HCT116 (cell line): ENCODE measurements around the gene SLC8A1. TPM values are rescaled to one million over a fixed set of nuclear protein-coding genes. Genes with fewer than 3 reads are reported as not detected.

Source experiments
- ATAC-seq: fragments of 200-7000 bp; cut with Tn5 transposase; 2 replicates; pipeline ENCODE4 v1.9.1; 2020; ENCODE audit warnings: mild to moderate bottlenecking, moderate library complexity
- BruUV-seq: library from RNA; stranded (reverse); fragments of 400-500 nt; replicated peaks from 2 replicates; lab custom pipeline; 2021; lab: Mats Ljungman, UMichigan
- CTCF ChIA-PET: fragments of 300-600 bp; sonication (Branson Sonifier 250); formaldehyde crosslinking; loops from one replicate; lab custom pipeline; 2021; ENCODE audit warnings: antibody characterized with exemption; lab: Charles Lee
- POLR2A ChIA-PET: fragments of 300-600, 350-600 bp; sonication (Branson Sonifier 250); formaldehyde crosslinking; loops from one replicate; lab custom pipeline; 2021; ENCODE audit warnings: antibody characterized with exemption; lab: Charles Lee
- RAD21 ChIA-PET, 2 experiments: fragments of 300-600 bp; sonication (Branson Sonifier 250); formaldehyde crosslinking; loops; one replicate each; lab custom pipeline; 2023; ENCODE audit warnings: low total read pairs in 2 of 2; ENCODE audit not compliant: uncharacterized antibody in 2 of 2, unreplicated experiment in 2 of 2, low non-redundant PET in 1 of 2; lab: Charles Lee
- DNase-seq: peaks from one replicate; pipeline ENCODE4 v3.0.0-alpha.2; 2010; ENCODE audit warnings: low read depth, low spot score
- H2AFZ ChIP-seq: fragments of 200-600 bp; shearing (Covaris generic), sonication (generic); 2 replicates; pipeline ENCODE4 v1.6.1; 2017; ENCODE audit warnings: low read depth, mixed run types, mixed read lengths, antibody characterized with exemption, low read length; ENCODE audit not compliant: poor library complexity, severe bottlenecking
- H3K27ac ChIP-seq: 2 replicates; pipeline ENCODE4 v1.5.1; 2012; ENCODE audit warnings: low read depth, low read length
- H3K27me3 ChIP-seq: fragments of 200-600 bp; sonication (generic); 2 replicates; pipeline ENCODE4 v1.6.1; 2016; ENCODE audit warnings: mixed run types, low read length, mixed read lengths; ENCODE audit not compliant: insufficient read depth
- H3K36me3 ChIP-seq, 2 experiments: fragments of 200-500 bp in 1 of 2; fragments of 200-600 bp in 1 of 2; sonication (Bioruptor generic) in 1 of 2; sonication (generic) in 1 of 2; 2 replicates each; pipeline versions ENCODE4 v1.5.1 to v1.6.1; 2014 to 2016; ENCODE audit warnings: low read length in 2 of 2, inconsistent platforms in 1 of 2, mixed read lengths in 1 of 2, mixed run types in 1 of 2; ENCODE audit not compliant: insufficient read depth in 2 of 2, control insufficient read depth in 1 of 2
- H3K4me1 ChIP-seq, 2 experiments: fragments of 200-600 bp in 1 of 2; sonication (generic) in 1 of 2; 2 replicates each; pipeline versions ENCODE4 v1.5.1 to v1.6.1; 2012 to 2017; ENCODE audit warnings: low read length in 2 of 2, inconsistent platforms in 1 of 2, mild to moderate bottlenecking in 1 of 2, mixed read lengths in 1 of 2, mixed run types in 1 of 2, moderate library complexity in 1 of 2; ENCODE audit not compliant: insufficient read depth in 2 of 2, control insufficient read depth in 1 of 2
- H3K4me2 ChIP-seq: fragments of 200-600 bp; sonication (generic); 2 replicates; pipeline ENCODE4 v1.6.1; 2017; ENCODE audit warnings: mixed run types, low read length, mixed read lengths
- H3K4me3 ChIP-seq, 2 experiments: fragments of 200-600 bp in 1 of 2; sonication (generic) in 1 of 2; replicated peaks in 1 of 2; 2 replicates each; pipeline ENCODE4 v1.5.1; 2011 to 2016; ENCODE audit warnings: low read length in 2 of 2, control low read depth in 1 of 2, low read depth in 1 of 2, mild to moderate bottlenecking in 1 of 2, mixed read lengths in 1 of 2, mixed run types in 1 of 2
- H3K79me2 ChIP-seq: fragments of 200-600 bp; sonication (generic); 2 replicates; pipeline ENCODE4 v1.6.1; 2017; ENCODE audit warnings: mild to moderate bottlenecking, mixed run types, low read length, moderate library complexity, mixed read lengths; ENCODE audit not compliant: insufficient read depth
- H3K9ac ChIP-seq: fragments of 200-600 bp; sonication (generic); 2 replicates; pipeline ENCODE4 v1.6.1; 2016; ENCODE audit warnings: low read length, mixed read lengths
- H3K9me2 ChIP-seq: fragments of 200-600 bp; sonication (generic), shearing (Covaris generic); 2 replicates; pipeline ENCODE4 v1.6.1; 2017; ENCODE audit warnings: mixed run types, mild to moderate bottlenecking, moderate library complexity; ENCODE audit not compliant: insufficient read depth
- H3K9me3 ChIP-seq, 2 experiments: fragments of 200-500 bp in 1 of 2; fragments of 200-600 bp in 1 of 2; sonication (Bioruptor generic) in 1 of 2; sonication (generic) in 1 of 2; 2 replicates each; pipeline ENCODE4 v1.6.1; 2014 to 2017; ENCODE audit warnings: low read length in 2 of 2, mixed read lengths in 2 of 2, inconsistent platforms in 1 of 2, low read depth in 1 of 2, mild to moderate bottlenecking in 1 of 2, mixed run types in 1 of 2, moderate library complexity in 1 of 2; ENCODE audit not compliant: control insufficient read depth in 1 of 2, insufficient read depth in 1 of 2
- H4K20me1 ChIP-seq: fragments of 200-600 bp; sonication (generic), shearing (Covaris generic); 2 replicates; pipeline ENCODE4 v1.6.1; 2017; ENCODE audit warnings: mixed run types, mild to moderate bottlenecking, moderate library complexity; ENCODE audit not compliant: insufficient read depth
- CBX3 ChIP-seq: IDR thresholded peaks from 2 replicates; pipeline ENCODE4 v1.6.1; 2012; ENCODE audit warnings: low read depth
- CEBPB ChIP-seq: IDR thresholded peaks from 2 replicates; pipeline ENCODE4 v1.6.1; 2012; ENCODE audit warnings: low read depth
- CTCF ChIP-seq, 3 experiments: fragments of 200-600 bp in 1 of 3; sonication (generic) in 1 of 3; IDR thresholded peaks in 2 of 3; conservative IDR thresholded peaks in 1 of 3; 2 replicates each; pipeline ENCODE4 v1.5.1; 2012 to 2017; ENCODE audit warnings: low read depth in 2 of 3, low read length in 2 of 3, antibody characterized with exemption in 1 of 3, borderline replicate concordance in 1 of 3, control low read depth in 1 of 3, mild to moderate bottlenecking in 1 of 3, mixed read lengths in 1 of 3, mixed run types in 1 of 3, moderate library complexity in 1 of 3; ENCODE audit not compliant: insufficient read depth in 1 of 3
- EGR1 ChIP-seq: IDR thresholded peaks from 2 replicates; pipeline ENCODE4 v1.6.1; 2012; ENCODE audit warnings: low read depth
- ELF1 ChIP-seq: IDR thresholded peaks from 2 replicates; pipeline ENCODE4 v1.6.1; 2012; ENCODE audit warnings: low read depth, borderline replicate concordance
- EZH2 ChIP-seq: fragments of 200-600 bp; sonication (generic); IDR thresholded peaks from 2 replicates; pipeline ENCODE4 v1.6.1; 2017; ENCODE audit warnings: antibody characterized with exemption, mixed run types
- EZH2phosphoT487 ChIP-seq: fragments of 200-600 bp; IDR thresholded peaks from 2 replicates; pipeline ENCODE4 v1.6.1; 2018; ENCODE audit warnings: antibody characterized with exemption, borderline replicate concordance
- FOSL1 ChIP-seq: IDR thresholded peaks from 2 replicates; pipeline ENCODE4 v1.6.1; 2012; ENCODE audit warnings: low read depth
- JUND ChIP-seq: IDR thresholded peaks from 2 replicates; pipeline ENCODE4 v1.6.1; 2012
- POLR2A ChIP-seq: IDR thresholded peaks from 2 replicates; pipeline ENCODE4 v1.7.0; 2011; ENCODE audit warnings: borderline replicate concordance; ENCODE audit not compliant: insufficient read depth, insufficient read length; ENCODE audit errors: extremely low read depth
- POLR2AphosphoS5 ChIP-seq: IDR thresholded peaks from 2 replicates; pipeline ENCODE4 v1.6.1; 2011; ENCODE audit warnings: mild to moderate bottlenecking, low read depth, low read length, moderate library complexity
- RAD21 ChIP-seq: IDR thresholded peaks from 2 replicates; pipeline ENCODE4 v1.6.1; 2012; ENCODE audit warnings: low read depth, mild to moderate bottlenecking
- SIN3A ChIP-seq: IDR thresholded peaks from 2 replicates; pipeline ENCODE4 v1.6.1; 2012; ENCODE audit warnings: low read depth
- SP1 ChIP-seq: IDR thresholded peaks from 2 replicates; pipeline ENCODE4 v1.6.1; 2012; ENCODE audit warnings: low read depth
- SRF ChIP-seq: IDR thresholded peaks from 2 replicates; pipeline ENCODE4 v1.6.1; 2012; ENCODE audit warnings: low read depth
- YY1 ChIP-seq: IDR thresholded peaks from 2 replicates; pipeline ENCODE4 v1.6.1; 2011; ENCODE audit warnings: low read length, low read depth, moderate library complexity, mild to moderate bottlenecking; ENCODE audit not compliant: insufficient replicate concordance; ENCODE audit errors: extremely low read depth
- ZFX ChIP-seq: fragments of 450-650 bp; IDR thresholded peaks from 2 replicates; pipeline ENCODE4 v1.6.1; 2017
- ZNF274 ChIP-seq: fragments of 200-500 bp; sonication (Bioruptor generic); IDR thresholded peaks from 2 replicates; pipeline ENCODE4 v1.6.1; 2014; ENCODE audit warnings: mild to moderate bottlenecking, low read depth, low read length, inconsistent platforms
- intact Hi-C: fragments of 100-400 bp; cut with micrococcal nuclease; formaldehyde crosslinking; loops from 2 replicates; pipeline ENCODE4 v1.10.0; 2022
- total RNA-seq: library from RNA; stranded (reverse); gene quantifications from one replicate; pipeline ENCODE4 v1.2.1, GENCODE V29; 2021; ENCODE audit not compliant: unreplicated experiment
- TF ChIP-seq, protein P1 (sequence below): IDR thresholded peaks from 2 replicates; pipeline ENCODE4 v1.6.1; 2012; ENCODE audit warnings: low read depth
- TF ChIP-seq, protein P2 (sequence below): IDR thresholded peaks from 2 replicates; pipeline ENCODE4 v1.6.1; 2011; ENCODE audit warnings: mild to moderate bottlenecking, low read length, moderate library complexity; ENCODE audit not compliant: insufficient replicate concordance; ENCODE audit errors: extremely low read depth

The SLC8A1 gene
- total RNA-seq, 1 experiment from 2014 or later = 0.07 TPM

- Histone ChIP-seq H4K20me1 (no peaks in the 10 kb centered on the region), H2AFZ (no peak overlapping the region), H3K4me1 (no peaks in the 10 kb centered on the region; a peak in 1 of 4 replicates), H3K27me3 (peaks cover 16% of the 10 kb centered on the region; the same call in 1 of the 2 replicates), H3K9ac (no peak overlapping the region), H3K79me2 (no peaks in the 10 kb centered on the region), H3K27ac (no peak overlapping the region), H3K9me3 (no peaks in the 10 kb centered on the region), H3K4me2 (no peak overlapping the region), H3K4me3 (no peak overlapping the region), H3K36me3 (no peaks in the 10 kb centered on the region), H3K9me2 (no peaks in the 10 kb centered on the region)
- no peak for ATAC-seq
- ChIA-PET CTCF (no interaction called here), POLR2A (no interaction called here), RAD21 (no interaction called here)
- no peak for TF ChIP-seq EZH2
- no peak for TF ChIP-seq YY1
- no peak for TF ChIP-seq RAD21
- no peak for TF ChIP-seq ZFX
- TF ChIP-seq, protein P1, sequence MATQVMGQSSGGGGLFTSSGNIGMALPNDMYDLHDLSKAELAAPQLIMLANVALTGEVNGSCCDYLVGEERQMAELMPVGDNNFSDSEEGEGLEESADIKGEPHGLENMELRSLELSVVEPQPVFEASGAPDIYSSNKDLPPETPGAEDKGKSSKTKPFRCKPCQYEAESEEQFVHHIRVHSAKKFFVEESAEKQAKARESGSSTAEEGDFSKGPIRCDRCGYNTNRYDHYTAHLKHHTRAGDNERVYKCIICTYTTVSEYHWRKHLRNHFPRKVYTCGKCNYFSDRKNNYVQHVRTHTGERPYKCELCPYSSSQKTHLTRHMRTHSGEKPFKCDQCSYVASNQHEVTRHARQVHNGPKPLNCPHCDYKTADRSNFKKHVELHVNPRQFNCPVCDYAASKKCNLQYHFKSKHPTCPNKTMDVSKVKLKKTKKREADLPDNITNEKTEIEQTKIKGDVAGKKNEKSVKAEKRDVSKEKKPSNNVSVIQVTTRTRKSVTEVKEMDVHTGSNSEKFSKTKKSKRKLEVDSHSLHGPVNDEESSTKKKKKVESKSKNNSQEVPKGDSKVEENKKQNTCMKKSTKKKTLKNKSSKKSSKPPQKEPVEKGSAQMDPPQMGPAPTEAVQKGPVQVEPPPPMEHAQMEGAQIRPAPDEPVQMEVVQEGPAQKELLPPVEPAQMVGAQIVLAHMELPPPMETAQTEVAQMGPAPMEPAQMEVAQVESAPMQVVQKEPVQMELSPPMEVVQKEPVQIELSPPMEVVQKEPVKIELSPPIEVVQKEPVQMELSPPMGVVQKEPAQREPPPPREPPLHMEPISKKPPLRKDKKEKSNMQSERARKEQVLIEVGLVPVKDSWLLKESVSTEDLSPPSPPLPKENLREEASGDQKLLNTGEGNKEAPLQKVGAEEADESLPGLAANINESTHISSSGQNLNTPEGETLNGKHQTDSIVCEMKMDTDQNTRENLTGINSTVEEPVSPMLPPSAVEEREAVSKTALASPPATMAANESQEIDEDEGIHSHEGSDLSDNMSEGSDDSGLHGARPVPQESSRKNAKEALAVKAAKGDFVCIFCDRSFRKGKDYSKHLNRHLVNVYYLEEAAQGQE = no peak
- TF ChIP-seq POLR2AphosphoS5 = no peak
- no peak for TF ChIP-seq SP1
- TF ChIP-seq SRF = no peak
- TF ChIP-seq SIN3A = no peak
- TF ChIP-seq, protein P2, sequence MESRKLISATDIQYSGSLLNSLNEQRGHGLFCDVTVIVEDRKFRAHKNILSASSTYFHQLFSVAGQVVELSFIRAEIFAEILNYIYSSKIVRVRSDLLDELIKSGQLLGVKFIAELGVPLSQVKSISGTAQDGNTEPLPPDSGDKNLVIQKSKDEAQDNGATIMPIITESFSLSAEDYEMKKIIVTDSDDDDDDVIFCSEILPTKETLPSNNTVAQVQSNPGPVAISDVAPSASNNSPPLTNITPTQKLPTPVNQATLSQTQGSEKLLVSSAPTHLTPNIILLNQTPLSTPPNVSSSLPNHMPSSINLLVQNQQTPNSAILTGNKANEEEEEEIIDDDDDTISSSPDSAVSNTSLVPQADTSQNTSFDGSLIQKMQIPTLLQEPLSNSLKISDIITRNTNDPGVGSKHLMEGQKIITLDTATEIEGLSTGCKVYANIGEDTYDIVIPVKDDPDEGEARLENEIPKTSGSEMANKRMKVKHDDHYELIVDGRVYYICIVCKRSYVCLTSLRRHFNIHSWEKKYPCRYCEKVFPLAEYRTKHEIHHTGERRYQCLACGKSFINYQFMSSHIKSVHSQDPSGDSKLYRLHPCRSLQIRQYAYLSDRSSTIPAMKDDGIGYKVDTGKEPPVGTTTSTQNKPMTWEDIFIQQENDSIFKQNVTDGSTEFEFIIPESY = no peak
- no peak for TF ChIP-seq ELF1
- TF ChIP-seq EGR1 = no peak
- TF ChIP-seq CTCF (IDR thresholded peaks at IDR 0.05 in 2 of 3, conservative IDR thresholded peaks at IDR 0.05 in 1 of 3; ENCODE audit: borderline replicate concordance in 1 of 3, insufficient read depth in 1 of 3, low read depth in 2 of 3, low read length in 2 of 3) = no peak
- no peak for TF ChIP-seq ZNF274
- no peak for TF ChIP-seq CBX3
- no peak for TF ChIP-seq JUND
- TF ChIP-seq POLR2A = no peak
- no peak for TF ChIP-seq CEBPB
- TF ChIP-seq EZH2phosphoT487 = no peak
- no peak for TF ChIP-seq FOSL1
- no peak for DNase-seq
- intact Hi-C loops = no loop called here
- BruUV-seq = no TSS peak
Observed at GRCh38 chr2:40164736-40165508, 287.0 kb downstream of the SLC8A1 start.
